Breast epithelium (tissue), 4 donors: Measurements from ENCODE around the gene SLC10A6. TPM values are rescaled to one million over a fixed set of nuclear protein-coding genes. Genes with fewer than 3 reads are reported as not detected.
A peak's percentile ranks its signal among the peaks of the same experiment; 100 is the strongest.

Source experiments
- DNase-seq, 2 donors: peaks; one replicate each; pipeline ENCODE4 v3.0.0-alpha.2; 2019; ENCODE audit warnings: low spot score in 2 of 2
- H3K27ac ChIP-seq, 2 donors: fragments of 200-600 bp; sonication (generic) in 1 of 2; one replicate each; pipeline ENCODE4 v1.5.1; 2016 to 2019; ENCODE audit warnings: mild to moderate bottlenecking in 1 of 2
- H3K27me3 ChIP-seq, 2 donors: fragments of 200-600 bp; sonication (generic) in 1 of 2; one replicate each; pipeline versions ENCODE4 v1.5.1 to v1.6.0; 2017 to 2019; ENCODE audit warnings: control low read depth in 1 of 2, mild to moderate bottlenecking in 1 of 2
- H3K36me3 ChIP-seq: fragments of 200-600 bp; one replicate; pipeline ENCODE4 v1.5.1; 2019
- H3K4me1 ChIP-seq, 2 donors: fragments of 200-600 bp; sonication (generic); one replicate each; pipeline ENCODE4 v1.5.1; 2016 to 2019; ENCODE audit warnings: control low read depth in 1 of 2
- H3K4me3 ChIP-seq, 3 donors: fragments of 200-600 bp; sonication (generic); 1 replicate in 2 of 3; 2 replicates in 1 of 3; pipeline ENCODE4 v1.5.1; 2016 to 2019; ENCODE audit warnings: mild to moderate bottlenecking in 3 of 3, moderate library complexity in 2 of 3
- H3K9me3 ChIP-seq, 2 donors: fragments of 200-600 bp; sonication (generic) in 1 of 2; one replicate each; pipeline ENCODE4 v1.5.1; 2016 to 2019; ENCODE audit warnings: control low read depth in 1 of 2
- CTCF ChIP-seq, 3 donors: fragments of 450-650 bp; IDR thresholded peaks; one replicate each; pipeline ENCODE4 v1.5.1; 2016 to 2017; ENCODE audit warnings: antibody characterized with exemption in 3 of 3, mild to moderate bottlenecking in 3 of 3, moderate library complexity in 3 of 3
- POLR2A ChIP-seq: fragments of 450-650 bp; IDR thresholded peaks from one replicate; pipeline ENCODE4 v1.6.1; 2016; ENCODE audit warnings: antibody characterized with exemption, mild to moderate bottlenecking, moderate library complexity
- POLR2AphosphoS5 ChIP-seq, 3 donors: sonication (generic); formaldehyde crosslinking; IDR thresholded peaks; one replicate each; pipeline ENCODE4 v1.6.1; 2017; ENCODE audit warnings: antibody characterized with exemption in 3 of 3
- intact Hi-C: fragments of 100-400 bp; cut with DNase I; formaldehyde crosslinking; loops from one replicate; pipeline ENCODE4 v1.15.1; 2023; ENCODE audit warnings: low total_unique reads
- total RNA-seq, 3 donors: library from RNA; depleted of rRNA; stranded (reverse); fragments of >200 nt; gene quantifications; one replicate each; pipeline ENCODE4 v1.1.0, GENCODE V29; 2016

Gene SLC10A6
- total RNA-seq, 3 donors from 2014 or later = 4.0 to 5.9 (median 4.6) TPM

DNA sequence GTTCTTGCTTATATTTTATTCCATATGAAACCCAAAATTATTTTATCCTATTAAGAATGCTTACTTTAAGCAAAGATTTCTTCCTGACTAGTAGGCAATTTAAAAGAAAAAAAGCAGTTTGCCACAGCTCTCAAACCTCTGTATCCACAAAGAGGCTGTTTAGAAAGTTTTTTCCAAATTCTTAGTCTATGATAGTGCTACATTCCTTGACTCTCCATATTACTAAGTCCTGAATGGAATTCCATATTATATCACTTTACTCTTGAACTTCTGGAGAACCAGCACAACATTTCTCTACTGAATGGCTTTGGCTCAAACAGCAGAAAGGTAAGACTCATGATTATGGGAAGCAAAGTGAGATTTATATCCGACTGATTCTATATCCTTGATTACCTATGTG, 8.3 kb downstream of the SLC10A6 start:
- Histone ChIP-seq H3K9me3 (no peaks in the 10 kb centered on the region), H3K4me3 (no peak overlapping the region), H3K27ac (no peak overlapping the region), H3K36me3 (no peaks in the 10 kb centered on the region), H3K27me3 (no peaks in the 10 kb centered on the region), H3K4me1 (no peaks in the 10 kb centered on the region)
- no peak for DNase-seq
- no peak for TF ChIP-seq POLR2A
- no peak for TF ChIP-seq CTCF (IDR thresholded peaks at IDR 0.05)
- no peak for TF ChIP-seq POLR2AphosphoS5 (IDR thresholded peaks at IDR 0.05)
- intact Hi-C loops = no loop called here

- Histone ChIP-seq H3K9me3 (no peaks in the 10 kb centered on the region), H3K4me3 (no peak overlapping the region), H3K4me1 (no peaks in the 10 kb centered on the region), H3K27me3 (no peaks in the 10 kb centered on the region), H3K36me3 (no peaks in the 10 kb centered on the region), H3K27ac (peak overlapping the region in 1 of 2 donors; percentile 8)
- intact Hi-C loops = no loop called here
- TF ChIP-seq POLR2AphosphoS5 (IDR thresholded peaks at IDR 0.05) = no peak
- TF ChIP-seq CTCF (IDR thresholded peaks at IDR 0.05) = no peak
- TF ChIP-seq POLR2A = no peak
- DNase-seq = no peak
Measured at GRCh38 chr4:86837691-86838503, 11.3 kb downstream of the SLC10A6 start.

DNA sequence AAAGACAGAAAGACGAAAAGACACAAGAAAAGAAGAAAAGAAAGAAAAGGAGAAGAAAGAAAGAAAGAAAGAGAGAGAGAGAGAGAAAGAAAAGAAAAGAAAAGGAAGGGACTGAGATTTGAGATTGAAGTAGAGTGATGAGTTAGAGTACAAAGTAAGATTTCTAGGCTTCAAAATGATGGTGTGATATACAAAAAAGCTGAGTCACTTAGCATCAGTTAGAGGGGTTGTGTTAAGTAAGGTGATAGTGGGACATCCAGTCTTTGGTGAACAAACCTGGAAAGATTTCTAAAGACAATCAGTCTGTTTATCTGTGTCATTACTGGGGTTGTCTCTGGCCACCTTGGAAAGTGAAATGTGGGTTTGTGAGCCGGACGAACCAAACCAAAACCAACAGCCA, 13.5 kb downstream of the SLC10A6 start:
- intact Hi-C loops = no loop called here
- no peaks in the 10 kb centered on the region for H3K36me3 ChIP-seq
- H3K27ac ChIP-seq = no peak overlapping the region
- peaks cover 0 to 3% of the 10 kb centered on the region in 2 donors for H3K4me1 ChIP-seq
- no peaks in the 10 kb centered on the region for H3K27me3 ChIP-seq
- TF ChIP-seq POLR2AphosphoS5 (IDR thresholded peaks at IDR 0.05) (no peak), POLR2A (no peak), CTCF (IDR thresholded peaks at IDR 0.05) (no peak)
- DNase-seq = no peak
- no peaks in the 10 kb centered on the region for H3K9me3 ChIP-seq
- H3K4me3 ChIP-seq = no peak overlapping the region

- peaks cover 0 to 3% of the 10 kb centered on the region in 2 donors for H3K4me1 ChIP-seq
- no peak for DNase-seq
- no peaks in the 10 kb centered on the region for H3K9me3 ChIP-seq
- no peak overlapping the region for H3K27ac ChIP-seq
- no peak overlapping the region for H3K4me3 ChIP-seq
- H3K27me3 ChIP-seq = no peaks in the 10 kb centered on the region
- intact Hi-C loops = no loop called here
- H3K36me3 ChIP-seq = no peaks in the 10 kb centered on the region
- no peak for TF ChIP-seq CTCF (IDR thresholded peaks at IDR 0.05)
- TF ChIP-seq POLR2A = no peak
- no peak for TF ChIP-seq POLR2AphosphoS5 (IDR thresholded peaks at IDR 0.05)
Measured at GRCh38 chr4:86834901-86835300, 14.3 kb downstream of the SLC10A6 start.

DNA sequence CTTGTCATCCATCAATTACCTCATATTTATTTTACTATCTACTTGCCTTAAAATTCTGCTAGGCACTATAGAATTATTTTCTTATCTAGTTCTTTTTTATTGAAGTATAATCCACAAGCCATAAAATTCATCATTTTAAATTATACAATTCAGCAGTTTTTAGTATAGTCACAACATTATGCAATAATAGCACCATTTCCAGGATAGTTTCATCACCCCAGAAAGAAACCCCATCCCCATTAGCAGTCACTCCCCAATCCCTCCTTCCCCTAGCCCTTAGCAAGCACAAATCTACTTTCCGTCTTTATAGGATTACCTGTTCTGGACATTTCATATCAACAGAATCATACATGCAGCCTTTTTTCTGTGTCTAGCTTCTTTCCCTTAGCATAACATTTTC, 15.6 kb downstream of the SLC10A6 start:
- no peak overlapping the region for H3K4me3 ChIP-seq
- no peak for DNase-seq
- peaks cover 0 to 3% of the 10 kb centered on the region in 2 donors for H3K4me1 ChIP-seq
- H3K27ac ChIP-seq = no peak overlapping the region
- intact Hi-C loops = no loop called here
- H3K9me3 ChIP-seq = no peaks in the 10 kb centered on the region
- no peaks in the 10 kb centered on the region for H3K27me3 ChIP-seq
- H3K36me3 ChIP-seq = no peaks in the 10 kb centered on the region
- no peak for TF ChIP-seq POLR2A
- no peak for TF ChIP-seq POLR2AphosphoS5 (IDR thresholded peaks at IDR 0.05)
- TF ChIP-seq CTCF (IDR thresholded peaks at IDR 0.05) = no peak
